ENCODE results near the gene TP63. TPM values are rescaled to one million over a fixed set of nuclear protein-coding genes. Genes with fewer than 3 reads are reported as not detected.
A peak's percentile ranks its signal among the peaks of the same experiment; 100 is the strongest.

Gene TP63
- total and polyA plus RNA-seq, 2 donors, result 7.3 to 26.3 TPM

GRCh38 chr3:189824629-189825312 lies 193.6 kb downstream of the TP63 start:
- Histone ChIP-seq H3K27ac (ENCODE audit: low read depth) (peak overlapping the region; percentile 71), H3K4me1 (ENCODE audit: insufficient read depth) (no peaks in the 10 kb centered on the region), H3K4me3 (ENCODE audit: low read depth, low read length) (no peak overlapping the region), H3K36me3 (ENCODE audit: insufficient read depth) (no peaks in the 10 kb centered on the region)
- 37% methylated on average over 5 of the region's 5 CpGs for WGBS
- peak; percentile 61 for DNase-seq (ENCODE audit: extremely low spot score)

GRCh38 chr3:189826566-189826965 lies 195.4 kb downstream of the TP63 start:
- Histone ChIP-seq H3K36me3 (ENCODE audit: insufficient read depth) (no peaks in the 10 kb centered on the region), H3K27ac (ENCODE audit: low read depth) (no peak overlapping the region), H3K4me1 (ENCODE audit: insufficient read depth) (no peaks in the 10 kb centered on the region), H3K4me3 (ENCODE audit: low read depth, low read length) (no peak overlapping the region)
- DNase-seq (ENCODE audit: extremely low spot score), result no peak
- 81% methylated on average over 3 of the region's 3 CpGs for WGBS

- Histone ChIP-seq H3K4me1 (ENCODE audit: insufficient read depth) (no peaks in the 10 kb centered on the region), H3K4me3 (ENCODE audit: low read depth, low read length) (no peak overlapping the region), H3K36me3 (ENCODE audit: insufficient read depth) (no peaks in the 10 kb centered on the region), H3K27ac (ENCODE audit: low read depth) (no peak overlapping the region)
- WGBS, result 57% methylated on average over 1 of the region's 1 CpG
- no peak for DNase-seq (ENCODE audit: extremely low spot score)
These were observed 195.9 kb downstream of the TP63 start for GRCh38 chr3:189827108-189827507.

- Histone ChIP-seq H3K36me3 (ENCODE audit: insufficient read depth) (no peaks in the 10 kb centered on the region), H3K4me1 (ENCODE audit: insufficient read depth) (no peaks in the 10 kb centered on the region), H3K4me3 (ENCODE audit: low read depth, low read length) (no peak overlapping the region), H3K27ac (ENCODE audit: low read depth) (no peak overlapping the region)
- 66% methylated on average over 2 of the region's 2 CpGs for WGBS
- no peak for DNase-seq (ENCODE audit: extremely low spot score)
These were observed 199.2 kb downstream of the TP63 start for GRCh38 chr3:189830401-189830800.

GRCh38 chr3:189833266-189833665 lies 202.1 kb downstream of the TP63 start:
- H3K36me3 ChIP-seq (ENCODE audit: insufficient read depth), result no peaks in the 10 kb centered on the region
- WGBS, result 47% methylated on average over 2 of the region's 2 CpGs
- H3K4me1 ChIP-seq (ENCODE audit: insufficient read depth), result no peaks in the 10 kb centered on the region
- no peak for DNase-seq (ENCODE audit: extremely low spot score)
- H3K27ac ChIP-seq (ENCODE audit: low read depth), result no peak overlapping the region
- H3K4me3 ChIP-seq (ENCODE audit: low read depth, low read length), result no peak overlapping the region

GRCh38 chr3:189833996-189834395 lies 202.8 kb downstream of the TP63 start:
- whole genome bisulfite sequencing, result 77% methylated on average over 8 of the region's 8 CpGs
- Histone ChIP-seq H3K4me1 (ENCODE audit: insufficient read depth) (no peaks in the 10 kb centered on the region), H3K27ac (ENCODE audit: low read depth) (no peak overlapping the region), H3K36me3 (ENCODE audit: insufficient read depth) (no peaks in the 10 kb centered on the region), H3K4me3 (ENCODE audit: low read depth, low read length) (no peak overlapping the region)
- peak; percentile 83 for DNase-seq (ENCODE audit: extremely low spot score)

- no peaks in the 10 kb centered on the region for H3K4me1 ChIP-seq (ENCODE audit: insufficient read depth)
- DNase-seq (ENCODE audit: extremely low spot score), result no peak
- WGBS, result 74% methylated on average over 5 of the region's 5 CpGs
- no peak overlapping the region for H3K27ac ChIP-seq (ENCODE audit: low read depth)
- H3K36me3 ChIP-seq (ENCODE audit: insufficient read depth), result no peaks in the 10 kb centered on the region
- H3K4me3 ChIP-seq (ENCODE audit: low read depth, low read length), result no peak overlapping the region
These were observed 203.3 kb downstream of the TP63 start for GRCh38 chr3:189834462-189834861.

GRCh38 chr3:189836795-189837194 lies 205.6 kb downstream of the TP63 start:
- Histone ChIP-seq H3K36me3 (ENCODE audit: insufficient read depth) (no peaks in the 10 kb centered on the region), H3K27ac (ENCODE audit: low read depth) (no peak overlapping the region), H3K4me3 (ENCODE audit: low read depth, low read length) (no peak overlapping the region), H3K4me1 (ENCODE audit: insufficient read depth) (no peaks in the 10 kb centered on the region)
- DNase-seq (ENCODE audit: extremely low spot score), result no peak
- 61% methylated on average over 5 of the region's 5 CpGs for WGBS

GRCh38 chr3:189838291-189838690 lies 207.1 kb downstream of the TP63 start:
- H3K4me3 ChIP-seq (ENCODE audit: low read depth, low read length), result no peak overlapping the region
- no peaks in the 10 kb centered on the region for H3K36me3 ChIP-seq (ENCODE audit: insufficient read depth)
- DNase-seq (ENCODE audit: extremely low spot score), result no peak
- H3K4me1 ChIP-seq (ENCODE audit: insufficient read depth), result no peaks in the 10 kb centered on the region
- H3K27ac ChIP-seq (ENCODE audit: low read depth), result no peak overlapping the region
- WGBS, result 78% methylated on average over 6 of the region's 6 CpGs

- Histone ChIP-seq H3K4me1 (ENCODE audit: insufficient read depth) (no peaks in the 10 kb centered on the region), H3K4me3 (ENCODE audit: low read depth, low read length) (no peak overlapping the region), H3K27ac (ENCODE audit: low read depth) (peak overlapping the region; percentile 2), H3K36me3 (ENCODE audit: insufficient read depth) (no peaks in the 10 kb centered on the region)
- DNase-seq (ENCODE audit: extremely low spot score), result no peak
- WGBS, result 45% methylated on average over 2 of the region's 2 CpGs
These were observed 208.4 kb downstream of the TP63 start for GRCh38 chr3:189839576-189839975.

GRCh38 chr3:189841473-189842205 lies 210.4 kb downstream of the TP63 start:
- H3K27ac ChIP-seq (ENCODE audit: low read depth), result peak overlapping the region; percentile 76
- WGBS, result 78% methylated on average over 13 of the region's 13 CpGs
- no peaks in the 10 kb centered on the region for H3K4me1 ChIP-seq (ENCODE audit: insufficient read depth)
- H3K36me3 ChIP-seq (ENCODE audit: insufficient read depth), result no peaks in the 10 kb centered on the region
- H3K4me3 ChIP-seq (ENCODE audit: low read depth, low read length), result no peak overlapping the region
- peak; percentile 52 for DNase-seq (ENCODE audit: extremely low spot score)

GRCh38 chr3:189842681-189843602 lies 211.8 kb downstream of the TP63 start:
- peak overlapping the region; percentile 65 for H3K27ac ChIP-seq (ENCODE audit: low read depth)
- DNase-seq (ENCODE audit: extremely low spot score), result no peak
- no peaks in the 10 kb centered on the region for H3K36me3 ChIP-seq (ENCODE audit: insufficient read depth)
- WGBS, result 81% methylated on average over 19 of the region's 19 CpGs
- no peak overlapping the region for H3K4me3 ChIP-seq (ENCODE audit: low read depth, low read length)
- no peaks in the 10 kb centered on the region for H3K4me1 ChIP-seq (ENCODE audit: insufficient read depth)

GRCh38 chr3:189845069-189845468 lies 213.9 kb downstream of the TP63 start:
- no peak for DNase-seq (ENCODE audit: extremely low spot score)
- no peak overlapping the region for H3K4me3 ChIP-seq (ENCODE audit: low read depth, low read length)
- no peaks in the 10 kb centered on the region for H3K4me1 ChIP-seq (ENCODE audit: insufficient read depth)
- H3K27ac ChIP-seq (ENCODE audit: low read depth), result no peak overlapping the region
- no peaks in the 10 kb centered on the region for H3K36me3 ChIP-seq (ENCODE audit: insufficient read depth)
- WGBS, result 52% methylated on average over 3 of the region's 3 CpGs
